NCI-H526 (cell line): ENCODE results near the gene PCDHGB3.
"Not testable (repeated sequence)": the region's sequence is repeated elsewhere in the genome, so short reads cannot be mapped to it uniquely, and the experiment has no call there.

Experiments
- DNase-seq, 2 experiments: peaks; one replicate each; lab custom pipeline; 2025; lab: John Stamatoyannopoulos, UW

The PCDHGB3 gene

DNA sequence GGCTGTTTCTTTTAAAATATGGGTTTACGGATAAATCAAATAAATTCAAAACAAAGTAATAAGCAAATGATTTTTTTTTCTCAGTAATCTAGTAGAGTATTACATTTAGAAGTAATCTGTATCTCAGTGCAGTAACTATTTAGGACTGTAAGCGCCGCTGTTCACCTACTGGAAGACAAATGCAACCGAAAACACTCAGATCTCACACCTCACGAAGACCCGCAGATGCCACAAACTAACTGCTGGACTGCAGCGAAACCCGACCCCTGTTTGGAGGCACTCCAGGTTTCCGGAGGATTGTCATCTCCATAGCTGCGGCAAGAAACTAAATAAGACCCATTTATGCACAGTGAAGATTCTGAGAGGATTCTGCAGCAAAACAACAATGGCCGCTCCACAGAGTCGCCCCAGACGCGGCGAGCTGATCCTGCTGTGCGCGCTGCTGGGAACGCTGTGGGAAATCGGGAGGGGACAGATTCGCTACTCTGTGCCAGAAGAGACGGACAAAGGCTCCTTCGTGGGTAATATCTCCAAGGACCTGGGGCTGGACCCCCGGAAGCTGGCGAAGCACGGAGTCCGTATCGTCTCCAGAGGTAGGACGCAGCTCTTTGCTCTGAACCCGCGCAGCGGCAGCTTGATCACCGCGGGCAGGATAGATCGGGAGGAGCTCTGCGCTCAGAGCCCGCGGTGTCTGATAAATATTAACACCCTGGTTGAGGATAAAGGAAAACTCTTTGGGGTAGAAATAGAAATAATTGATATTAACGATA is 22.6 kb downstream of the PCDHGB3 start, which contains the start of gene PCDHGA8:
PCDHGA8 (plus strand) TSS at position 205 of the 770 bp plus-strand sequence; CDS start at position 386, 181 bp downstream.
- peak in 1 of 2 experiments; percentile 0 for DNase-seq

DNA sequence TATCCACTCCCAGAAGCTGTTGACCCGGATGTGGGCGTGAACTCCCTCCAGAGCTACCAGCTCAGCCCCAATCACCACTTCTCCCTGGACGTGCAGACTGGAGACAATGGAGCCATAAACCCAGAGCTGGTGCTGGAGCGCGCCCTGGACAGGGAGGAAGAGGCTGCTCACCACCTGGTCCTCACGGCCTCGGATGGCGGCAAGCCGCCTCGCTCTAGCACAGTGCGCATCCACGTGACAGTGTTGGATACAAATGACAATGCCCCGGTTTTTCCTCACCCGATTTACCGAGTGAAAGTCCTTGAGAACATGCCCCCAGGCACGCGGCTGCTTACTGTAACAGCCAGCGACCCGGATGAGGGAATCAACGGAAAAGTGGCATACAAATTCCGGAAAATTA is 23.2 kb downstream of the PCDHGB3 start:
- DNase-seq: no peak

DNA sequence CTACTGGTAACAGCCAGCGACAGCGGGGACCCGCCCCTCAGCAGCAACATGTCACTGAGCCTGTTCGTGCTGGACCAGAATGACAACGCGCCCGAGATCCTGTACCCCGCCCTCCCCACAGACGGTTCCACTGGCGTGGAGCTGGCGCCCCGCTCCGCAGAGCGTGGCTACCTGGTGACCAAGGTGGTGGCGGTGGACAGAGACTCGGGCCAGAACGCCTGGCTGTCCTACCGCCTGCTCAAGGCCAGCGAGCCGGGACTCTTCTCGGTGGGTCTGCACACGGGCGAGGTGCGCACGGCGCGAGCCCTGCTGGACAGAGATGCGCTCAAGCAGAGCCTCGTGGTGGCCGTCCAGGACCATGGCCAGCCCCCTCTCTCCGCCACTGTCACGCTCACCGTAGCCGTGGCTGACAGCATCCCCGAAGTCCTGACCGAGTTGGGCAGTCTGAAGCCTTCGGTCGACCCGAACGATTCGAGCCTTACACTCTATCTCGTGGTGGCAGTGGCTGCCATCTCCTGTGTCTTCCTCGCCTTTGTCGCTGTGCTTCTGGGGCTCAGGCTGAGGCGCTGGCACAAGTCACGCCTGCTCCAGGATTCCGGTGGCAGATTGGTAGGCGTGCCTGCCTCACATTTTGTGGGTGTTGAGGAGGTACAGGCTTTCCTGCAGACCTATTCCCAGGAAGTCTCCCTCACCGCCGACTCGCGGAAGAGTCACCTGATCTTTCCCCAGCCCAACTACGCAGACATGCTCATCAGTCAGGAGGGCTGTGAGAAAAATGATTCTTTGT is 24.6 kb downstream of the PCDHGB3 start:
- DNase-seq: not testable (repeated sequence)

DNA sequence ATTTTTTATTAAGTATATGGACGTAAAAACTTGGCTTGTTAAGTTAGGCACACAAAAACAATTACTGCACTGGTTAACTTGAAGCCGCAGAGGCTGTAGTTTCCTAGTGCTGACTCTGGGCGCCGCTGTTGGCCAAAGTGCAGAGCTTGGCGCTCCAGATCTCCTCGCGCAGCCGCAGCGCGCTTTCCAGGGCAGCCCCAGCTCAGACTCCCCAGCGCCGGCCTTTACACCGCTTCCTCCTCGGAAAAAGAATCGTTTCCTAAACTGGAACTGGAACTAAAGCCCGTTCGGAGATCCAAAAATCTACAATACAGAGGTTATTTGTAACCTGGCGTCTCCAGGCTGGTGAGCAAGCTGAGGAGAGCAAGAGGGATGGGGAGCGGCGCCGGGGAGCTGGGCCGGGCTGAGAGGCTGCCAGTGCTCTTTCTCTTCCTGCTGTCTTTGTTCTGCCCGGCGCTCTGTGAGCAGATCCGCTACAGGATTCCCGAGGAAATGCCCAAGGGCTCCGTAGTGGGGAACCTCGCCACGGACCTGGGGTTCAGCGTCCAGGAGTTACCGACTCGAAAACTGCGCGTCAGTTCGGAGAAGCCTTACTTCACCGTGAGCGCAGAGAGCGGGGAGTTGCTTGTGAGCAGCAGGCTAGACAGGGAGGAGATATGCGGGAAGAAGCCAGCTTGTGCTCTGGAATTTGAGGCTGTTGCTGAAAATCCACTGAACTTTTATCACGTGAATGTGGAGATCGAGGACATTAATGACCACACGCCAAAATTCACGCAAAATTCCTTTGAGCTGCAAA is 27.9 kb downstream of the PCDHGB3 start, which contains the start of gene PCDHGB5:
PCDHGB5 (plus strand) TSS at position 192 of the 796 bp plus-strand sequence; CDS start at position 373, 181 bp downstream.
- DNase-seq: not testable (repeated sequence)

DNA sequence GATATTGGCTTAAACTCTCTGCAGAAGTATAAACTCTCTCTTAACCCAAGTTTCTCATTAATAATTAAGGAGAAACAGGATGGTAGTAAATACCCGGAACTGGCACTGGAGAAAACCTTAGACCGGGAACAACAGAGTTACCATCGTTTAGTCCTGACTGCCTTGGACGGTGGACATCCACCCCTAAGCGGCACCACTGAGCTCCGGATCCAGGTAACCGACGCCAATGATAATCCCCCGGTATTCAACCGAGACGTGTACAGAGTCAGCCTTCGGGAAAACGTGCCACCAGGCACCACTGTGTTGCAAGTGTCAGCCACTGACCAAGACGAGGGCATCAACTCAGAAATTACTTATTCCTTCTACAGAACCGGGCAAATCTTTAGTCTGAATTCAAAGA is 28.6 kb downstream of the PCDHGB3 start:
- DNase-seq: no peak

DNA sequence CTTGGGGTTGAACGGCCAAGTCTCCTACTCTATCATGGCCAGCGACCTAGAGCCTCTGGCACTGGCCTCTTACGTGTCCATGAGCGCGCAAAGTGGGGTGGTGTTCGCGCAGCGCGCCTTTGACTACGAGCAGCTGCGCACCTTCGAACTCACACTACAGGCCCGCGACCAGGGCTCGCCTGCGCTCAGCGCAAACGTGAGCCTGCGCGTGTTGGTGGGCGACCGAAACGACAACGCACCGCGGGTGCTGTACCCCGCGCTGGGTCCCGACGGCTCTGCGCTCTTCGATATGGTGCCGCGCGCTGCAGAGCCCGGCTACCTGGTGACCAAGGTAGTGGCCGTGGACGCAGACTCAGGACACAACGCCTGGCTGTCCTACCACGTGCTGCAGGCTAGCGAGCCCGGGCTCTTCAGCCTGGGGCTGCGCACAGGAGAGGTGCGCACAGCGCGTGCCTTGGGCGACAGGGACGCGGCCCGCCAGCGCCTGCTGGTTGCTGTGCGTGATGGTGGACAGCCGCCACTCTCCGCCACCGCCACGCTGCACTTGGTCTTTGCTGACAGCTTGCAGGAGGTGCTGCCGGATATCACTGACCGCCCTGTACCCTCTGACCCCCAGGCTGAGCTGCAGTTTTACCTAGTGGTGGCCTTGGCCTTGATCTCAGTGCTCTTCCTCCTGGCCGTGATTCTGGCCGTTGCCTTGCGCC is 29.7 kb downstream of the PCDHGB3 start:
- DNase-seq: no peak

DNA sequence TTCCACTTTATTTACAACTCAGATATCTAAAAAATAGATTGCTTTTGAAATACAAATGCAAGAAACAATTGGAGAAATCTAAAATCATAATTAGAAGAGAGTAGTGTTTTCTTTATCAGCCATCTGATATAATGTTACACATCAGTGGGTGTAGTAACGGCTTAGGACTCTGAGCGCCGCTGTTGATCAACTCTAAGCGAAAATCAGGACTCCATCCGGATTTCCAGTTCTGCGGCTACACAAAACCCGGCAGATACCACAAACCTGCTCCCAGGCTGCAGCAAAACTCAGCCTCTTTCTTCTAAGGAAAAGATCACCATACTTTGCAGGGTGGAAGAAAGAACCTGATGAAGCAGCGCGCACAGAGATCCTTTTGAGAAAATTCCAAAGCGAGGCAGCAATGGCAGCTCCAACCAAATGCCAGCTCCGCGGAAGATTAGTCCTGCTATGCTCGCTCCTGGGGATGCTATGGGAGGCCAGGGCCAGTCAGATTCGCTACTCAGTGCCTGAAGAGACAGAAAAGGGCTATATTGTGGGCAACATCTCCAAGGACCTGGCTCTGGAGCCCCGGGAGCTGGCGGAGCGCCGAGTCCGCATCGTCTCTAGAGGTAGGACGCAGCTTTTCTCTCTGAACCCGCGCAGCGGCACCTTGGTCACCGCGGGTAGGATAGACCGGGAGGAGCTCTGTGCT is 32.7 kb downstream of the PCDHGB3 start, which contains the start of gene PCDHGA9:
PCDHGA9 (plus strand) TSS at position 226 of the 691 bp plus-strand sequence; CDS start at position 401, 175 bp downstream.
- peak; percentile 6 to 52 for DNase-seq

DNA sequence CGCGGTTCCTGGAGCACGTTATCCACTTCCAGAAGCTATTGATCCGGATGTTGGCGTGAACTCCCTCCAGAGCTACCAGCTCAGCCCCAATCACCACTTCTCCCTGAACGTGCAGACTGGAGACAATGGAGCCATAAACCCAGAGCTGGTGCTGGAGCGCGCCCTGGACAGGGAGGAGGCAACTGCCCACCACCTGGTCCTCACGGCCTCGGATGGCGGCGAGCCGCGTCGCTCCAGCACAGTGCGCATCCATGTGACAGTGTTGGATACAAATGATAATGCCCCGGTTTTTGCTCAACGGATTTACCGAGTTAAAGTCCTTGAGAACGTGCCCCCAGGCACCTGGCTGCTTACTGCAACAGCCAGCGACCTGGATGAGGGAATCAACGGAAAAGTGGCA is 33.3 kb downstream of the PCDHGB3 start:
- no peak for DNase-seq

DNA sequence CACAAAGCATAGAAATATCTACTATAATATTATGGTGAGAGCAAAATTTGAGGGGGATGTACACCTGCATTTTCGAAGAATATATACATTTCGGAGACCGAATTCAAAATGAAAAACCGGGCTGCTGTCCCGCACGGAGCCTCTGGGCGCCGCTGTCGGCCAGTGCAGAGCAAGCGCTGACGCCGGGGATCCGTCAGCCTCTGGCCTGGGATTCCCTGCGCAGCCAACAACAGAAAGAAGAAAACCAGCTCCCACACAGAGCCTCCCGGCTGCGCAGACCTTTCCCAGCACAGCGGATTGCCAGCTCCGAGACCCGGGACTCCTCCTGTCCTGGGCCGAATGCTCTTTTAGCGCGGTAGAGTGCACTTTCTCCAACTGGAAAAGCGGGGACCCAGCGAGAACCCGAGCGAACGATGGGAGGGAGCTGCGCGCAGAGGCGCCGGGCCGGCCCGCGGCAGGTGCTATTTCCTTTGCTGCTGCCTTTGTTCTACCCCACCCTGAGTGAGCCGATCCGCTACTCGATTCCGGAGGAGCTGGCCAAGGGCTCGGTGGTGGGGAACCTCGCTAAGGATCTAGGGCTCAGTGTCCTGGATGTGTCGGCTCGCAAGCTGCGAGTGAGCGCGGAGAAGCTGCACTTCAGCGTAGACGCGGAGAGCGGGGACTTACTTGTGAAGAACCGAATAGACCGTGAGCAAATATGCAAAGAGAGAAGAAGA is 37.9 kb downstream of the PCDHGB3 start, which contains the start of gene PCDHGB6:
PCDHGB6 (plus strand) TSS at position 232 of the 716 bp plus-strand sequence; CDS start at position 414, 182 bp downstream.
- peak in 1 of 2 experiments; percentile 23 for DNase-seq

DNA sequence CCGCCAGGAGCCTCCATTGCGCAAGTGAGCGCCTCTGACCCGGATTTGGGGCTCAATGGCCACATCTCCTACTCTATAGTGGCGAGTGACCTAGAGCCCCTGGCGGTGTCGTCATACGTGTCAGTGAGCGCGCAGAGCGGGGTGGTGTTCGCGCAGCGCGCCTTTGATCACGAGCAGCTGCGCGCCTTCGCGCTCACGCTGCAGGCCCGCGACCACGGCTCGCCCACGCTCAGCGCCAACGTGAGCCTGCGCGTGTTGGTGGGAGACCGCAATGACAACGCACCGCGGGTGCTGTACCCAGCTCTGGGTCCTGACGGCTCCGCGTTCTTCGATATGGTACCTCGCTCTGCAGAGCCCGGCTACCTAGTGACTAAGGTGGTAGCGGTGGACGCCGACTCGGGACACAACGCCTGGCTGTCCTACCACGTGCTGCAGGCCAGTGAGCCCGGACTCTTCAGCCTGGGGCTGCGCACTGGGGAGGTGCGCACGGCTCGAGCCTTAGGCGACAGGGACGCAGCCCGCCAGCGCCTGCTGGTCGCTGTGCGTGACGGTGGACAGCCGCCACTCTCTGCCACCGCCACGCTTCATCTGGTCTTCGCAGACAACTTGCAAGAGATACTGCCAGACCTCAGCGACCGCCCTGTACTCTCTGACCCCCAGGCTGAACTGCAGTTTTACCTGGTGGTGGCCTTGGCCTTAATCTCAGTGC is 39.7 kb downstream of the PCDHGB3 start:
- DNase-seq: no peak

DNA sequence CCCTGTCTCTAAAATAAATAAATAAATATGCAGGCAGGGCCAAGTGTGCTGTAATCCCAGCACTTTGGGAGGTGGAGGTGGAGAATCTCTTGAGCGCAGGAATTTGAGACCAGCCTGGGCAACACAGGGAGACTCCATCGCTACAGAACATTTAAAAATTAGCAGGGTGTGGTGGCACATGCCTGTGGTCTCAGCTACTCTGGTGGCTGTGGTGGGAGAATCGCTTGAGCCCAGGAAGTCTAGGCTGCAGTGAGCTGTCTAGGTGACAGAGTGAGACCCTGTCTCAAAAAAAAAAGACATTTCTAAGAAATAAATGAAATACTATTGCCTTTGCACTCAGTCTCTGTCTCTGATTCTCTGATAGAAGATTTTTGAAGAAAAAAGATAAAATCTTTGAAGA is 41.5 kb downstream of the PCDHGB3 start:
- no peak for DNase-seq

DNA sequence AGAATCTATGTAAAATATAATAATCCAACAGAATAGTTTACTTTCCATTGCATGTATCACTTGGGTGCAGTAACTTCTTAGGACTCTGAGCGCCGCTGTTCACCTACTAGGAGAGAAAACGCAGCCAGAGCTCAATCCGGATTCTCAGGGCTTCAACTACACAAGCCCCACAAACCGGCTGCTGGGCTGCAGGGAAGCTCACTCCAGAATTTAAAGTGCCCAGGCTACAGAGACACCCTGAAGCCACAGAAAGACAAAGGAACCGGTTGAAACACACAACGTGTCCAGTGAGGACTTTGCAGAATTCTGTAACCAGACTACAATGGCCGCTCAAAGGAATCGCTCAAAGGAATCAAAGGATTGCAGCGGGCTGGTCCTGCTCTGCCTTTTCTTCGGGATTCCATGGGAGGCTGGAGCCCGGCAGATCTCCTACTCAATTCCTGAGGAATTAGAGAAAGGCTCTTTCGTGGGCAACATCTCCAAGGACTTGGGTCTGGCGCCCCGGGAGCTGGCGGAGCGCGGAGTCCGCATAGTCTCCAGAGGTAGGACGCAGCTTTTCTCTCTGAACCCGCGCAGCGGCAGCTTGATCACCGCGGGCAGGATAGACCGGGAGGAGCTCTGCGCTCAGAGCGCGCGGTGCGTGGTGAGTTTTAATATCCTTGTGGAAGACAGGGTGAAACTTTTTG is 43.0 kb downstream of the PCDHGB3 start, which contains the start of gene PCDHGA10:
PCDHGA10 (plus strand) TSS at position 134 of the 686 bp plus-strand sequence; CDS start at position 323, 189 bp downstream.
- DNase-seq: peak in 1 of 2 experiments; percentile 83

DNA sequence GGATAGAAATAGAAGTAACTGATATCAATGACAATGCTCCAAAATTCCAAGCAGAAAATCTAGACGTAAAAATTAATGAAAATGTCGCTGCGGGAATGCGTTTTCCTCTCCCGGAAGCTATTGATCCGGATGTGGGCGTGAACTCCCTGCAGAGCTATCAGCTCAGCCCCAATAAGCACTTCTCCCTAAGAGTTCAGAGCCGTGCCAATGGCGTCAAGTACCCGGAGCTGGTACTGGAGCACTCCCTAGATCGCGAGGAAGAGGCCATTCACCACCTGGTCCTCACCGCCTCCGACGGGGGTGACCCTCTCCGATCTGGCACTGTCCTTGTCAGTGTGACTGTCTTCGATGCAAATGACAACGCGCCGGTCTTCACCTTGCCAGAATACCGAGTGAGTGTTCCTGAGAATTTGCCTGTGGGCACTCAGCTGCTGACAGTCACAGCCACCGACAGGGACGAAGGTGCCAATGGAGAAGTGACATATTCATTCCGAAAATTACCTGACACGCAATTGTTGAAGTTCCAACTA is 43.6 kb downstream of the PCDHGB3 start:
- no peak for DNase-seq

DNA sequence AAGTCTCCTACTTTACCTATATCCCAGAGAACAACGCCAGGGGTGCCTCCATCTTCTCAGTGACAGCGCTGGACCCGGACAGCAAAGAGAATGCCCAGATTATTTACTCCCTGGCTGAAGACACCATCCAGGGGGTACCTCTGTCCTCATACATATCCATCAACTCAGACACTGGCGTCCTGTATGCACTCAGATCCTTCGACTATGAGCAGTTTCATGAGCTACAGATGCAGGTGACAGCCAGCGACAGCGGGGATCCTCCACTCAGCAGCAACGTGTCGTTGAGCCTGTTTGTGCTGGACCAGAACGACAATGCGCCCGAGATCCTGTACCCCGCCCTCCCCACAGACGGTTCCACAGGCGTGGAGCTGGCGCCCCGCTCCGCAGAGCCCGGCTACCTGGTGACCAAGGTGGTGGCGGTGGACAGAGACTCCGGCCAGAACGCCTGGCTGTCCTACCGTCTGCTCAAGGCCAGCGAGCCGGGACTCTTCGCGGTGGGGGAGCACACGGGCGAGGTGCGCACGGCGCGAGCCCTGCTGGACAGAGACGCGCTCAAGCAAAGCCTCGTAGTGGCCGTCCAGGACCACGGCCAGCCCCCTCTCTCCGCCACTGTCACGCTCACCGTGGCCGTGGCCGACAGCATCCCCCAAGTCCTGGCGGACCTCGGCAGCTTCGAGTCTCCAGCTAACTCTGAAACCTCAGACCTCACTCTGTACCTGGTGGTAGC is 44.7 kb downstream of the PCDHGB3 start:
- not testable (repeated sequence) for DNase-seq

DNA sequence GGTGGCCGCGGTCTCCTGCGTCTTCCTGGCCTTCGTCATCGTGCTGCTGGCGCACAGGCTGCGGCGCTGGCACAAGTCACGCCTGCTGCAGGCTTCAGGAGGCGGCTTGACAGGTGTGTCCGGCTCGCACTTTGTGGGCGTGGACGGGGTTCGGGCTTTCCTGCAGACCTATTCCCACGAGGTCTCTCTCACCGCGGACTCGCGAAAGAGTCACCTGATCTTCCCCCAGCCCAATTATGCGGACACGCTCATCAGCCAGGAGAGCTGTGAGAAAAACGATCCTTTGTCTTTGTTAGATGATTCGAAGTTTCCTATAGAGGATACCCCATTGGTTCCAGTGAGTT is 45.2 kb downstream of the PCDHGB3 start:
- not testable (repeated sequence) for DNase-seq

DNA sequence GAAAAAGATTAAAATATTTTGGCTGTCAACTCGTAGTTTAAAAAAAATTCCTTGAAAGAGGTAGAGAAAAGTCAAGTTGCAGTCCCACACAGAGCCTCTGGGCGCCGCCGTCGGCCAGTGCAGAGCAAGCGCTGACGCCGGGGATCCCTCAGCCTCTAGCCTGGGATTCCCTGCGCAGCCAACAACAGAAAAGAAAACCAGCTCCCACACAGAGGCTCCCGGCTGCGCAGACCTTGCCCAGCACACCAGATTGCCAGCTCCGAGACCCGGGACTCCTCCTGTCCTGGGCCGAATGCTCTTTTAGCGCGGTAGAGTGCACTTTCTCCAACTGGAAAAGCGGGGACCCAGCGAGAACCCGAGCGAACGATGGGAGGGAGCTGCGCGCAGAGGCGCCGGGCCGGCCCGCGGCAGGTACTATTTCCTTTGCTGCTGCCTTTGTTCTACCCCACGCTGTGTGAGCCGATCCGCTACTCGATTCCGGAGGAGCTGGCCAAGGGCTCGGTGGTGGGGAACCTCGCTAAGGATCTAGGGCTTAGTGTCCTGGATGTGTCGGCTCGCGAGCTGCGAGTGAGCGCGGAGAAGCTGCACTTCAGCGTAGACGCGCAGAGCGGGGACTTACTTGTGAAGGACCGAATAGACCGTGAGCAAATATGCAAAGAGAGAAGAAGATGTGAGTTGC is 47.6 kb downstream of the PCDHGB3 start, which contains the start of gene PCDHGB7:
PCDHGB7 (plus strand) TSS at position 184 of the 679 bp plus-strand sequence; CDS start at position 367, 183 bp downstream.
- DNase-seq: peak; percentile 29 to 79
